GM12878 (cell line): ENCODE measurements around the gene KCNC1. TPM values are rescaled to one million over a fixed set of nuclear protein-coding genes. Genes with fewer than 3 reads are reported as not detected.

ENCODE experiments used
- ATAC-seq: fragments of 200-7000 bp; cut with Tn5 transposase; 3 replicates; pipeline ENCODE4 v1.9.1; 2020; ENCODE audit warnings: mild to moderate bottlenecking, moderate library complexity
- BruUV-seq: library from RNA; stranded (reverse); fragments of 400-500 nt; replicated peaks from 2 replicates; lab custom pipeline; 2021; lab: Mats Ljungman, UMichigan
- CTCF ChIA-PET: fragments of 300-600 bp; sonication (Branson Sonifier 250); formaldehyde crosslinking; extraction: SDS; loops from one replicate; lab custom pipeline; 2021; ENCODE audit warnings: inconsistent platforms; lab: Yijun Ruan, JAX
- POLR2A ChIA-PET: fragments of 350-600 bp; formaldehyde crosslinking; extraction: SDS; loops from one replicate; lab custom pipeline; 2021; ENCODE audit warnings: inconsistent platforms; lab: Charles Lee
- RAD21 ChIA-PET: fragments of 300-600 bp; sonication (Branson Sonifier 250); formaldehyde crosslinking; loops from one replicate; lab custom pipeline; 2023; ENCODE audit warnings: antibody characterized with exemption; ENCODE audit not compliant: unreplicated experiment; lab: Charles Lee
- SMC1A ChIA-PET: fragments of 300-600 bp; sonication (Branson Sonifier 250); formaldehyde crosslinking; loops from one replicate; lab custom pipeline; 2023; ENCODE audit not compliant: unreplicated experiment, uncharacterized antibody; lab: Charles Lee
- DNase-seq: peaks from one replicate; pipeline ENCODE4 v3.0.0-alpha.2; 2011; ENCODE audit warnings: low read depth, low spot score
- FAIRE-seq: peaks from 3 replicates; lab custom pipeline; 2011; peaks lifted over from hg19 to GRCh38; lab: Jason Lieb, UNC
- H2AFZ ChIP-seq: 2 replicates; pipeline ENCODE4 v1.6.0; 2011; ENCODE audit warnings: low read depth, low read length, control low read depth; ENCODE audit not compliant: control insufficient read depth
- H3K27ac ChIP-seq: 2 replicates; pipeline ENCODE4 v1.5.1; 2011; ENCODE audit warnings: control low read depth; ENCODE audit not compliant: control insufficient read depth, insufficient read depth
- H3K27me3 ChIP-seq, 2 experiments: replicated peaks in 1 of 2; 2 replicates each; pipeline versions ENCODE4 v1.6.0 to v1.6.1; 2011; ENCODE audit warnings: low read length in 1 of 2; ENCODE audit not compliant: control insufficient read depth in 2 of 2, insufficient read depth in 2 of 2
- H3K36me3 ChIP-seq, 2 experiments: 2 replicates each; pipeline ENCODE4 v1.5.1; 2011; ENCODE audit warnings: low read length in 1 of 2; ENCODE audit not compliant: control insufficient read depth in 2 of 2, insufficient read depth in 2 of 2
- H3K4me1 ChIP-seq: 2 replicates; pipeline ENCODE4 v1.6.1; 2011; ENCODE audit warnings: mild to moderate bottlenecking, low read length, moderate library complexity, mixed read lengths; ENCODE audit not compliant: control insufficient read depth, insufficient read depth
- H3K4me2 ChIP-seq: 2 replicates; pipeline ENCODE4 v1.6.0; 2011; ENCODE audit warnings: control low read depth; ENCODE audit not compliant: control insufficient read depth, insufficient read depth
- H3K4me3 ChIP-seq: fragments of 200-600 bp; sonication (generic); 2 replicates; pipeline ENCODE4 v1.5.1; 2016
- H3K79me2 ChIP-seq: 2 replicates; pipeline ENCODE4 v1.6.0; 2011; ENCODE audit warnings: low read length; ENCODE audit not compliant: control insufficient read depth, insufficient read depth
- H3K9ac ChIP-seq: 2 replicates; pipeline ENCODE4 v1.8.0; 2011; ENCODE audit warnings: low read length, control low read depth, mixed read lengths; ENCODE audit not compliant: control insufficient read depth, insufficient read depth
- H3K9me3 ChIP-seq: replicated peaks from 3 replicates; pipeline ENCODE4 v1.5.1; 2011; ENCODE audit warnings: mild to moderate bottlenecking, low read length; ENCODE audit not compliant: control insufficient read depth, insufficient read depth
- H4K20me1 ChIP-seq: 2 replicates; pipeline ENCODE4 v1.6.0; 2011; ENCODE audit not compliant: control insufficient read depth, insufficient read depth
- ASH2L ChIP-seq: fragments of 300-600, 200-600 bp; sonication (generic); IDR thresholded peaks from 2 replicates; pipeline ENCODE4 v1.6.1; 2017; ENCODE audit warnings: low read depth, mild to moderate bottlenecking, borderline replicate concordance
- BRCA1 ChIP-seq: IDR thresholded peaks from 2 replicates; pipeline ENCODE4 v1.6.1; 2011; ENCODE audit warnings: low read depth, low read length, improper control_type of control experiment
- CBX3 ChIP-seq: fragments of 200-600 bp; sonication (generic); IDR thresholded peaks from 2 replicates; pipeline ENCODE4 v1.6.1; 2016; ENCODE audit warnings: low read depth, borderline replicate concordance
- HCFC1 ChIP-seq: fragments of 150-350 bp; IDR thresholded peaks from 2 replicates; pipeline ENCODE4 v1.6.1; 2014; ENCODE audit warnings: low read length
- POLR2A ChIP-seq: IDR thresholded peaks from 2 replicates; pipeline ENCODE4 v1.6.1; 2011; ENCODE audit warnings: low read depth, mild to moderate bottlenecking, low read length
- SMAD1 ChIP-seq: fragments of 450-650 bp; IDR thresholded peaks from 2 replicates; pipeline ENCODE4 v1.6.1; 2018; ENCODE audit warnings: mild to moderate bottlenecking, low read depth; ENCODE audit not compliant: partially characterized antibody
- ZNF384 ChIP-seq: IDR thresholded peaks from 2 replicates; pipeline ENCODE4 v1.6.1; 2012; ENCODE audit warnings: low read depth, mild to moderate bottlenecking, low read length, improper control_type of control experiment, borderline replicate concordance
- ZNF622 ChIP-seq: fragments of 450-650 bp; IDR thresholded peaks from 2 replicates; pipeline ENCODE4 v1.6.1; 2017; ENCODE audit warnings: mild to moderate bottlenecking, inconsistent platforms
- WGBS: methylation state at CpG from one replicate; pipeline ENCODE4 v1.1.6; 2016; ENCODE audit warnings: low lambda C conversion rate; ENCODE audit not compliant: insufficient replicate concordance, insufficient coverage; ENCODE audit errors: missing lambda C conversion rate; 5-methylcytosine and 5-hydroxymethylcytosine counted together
- in situ Hi-C: fragments of 300-500 bp; cut with MboI; formaldehyde crosslinking; loops from 9 replicates; pipeline ENCODE4 v1.14.3; 2018; ENCODE audit warnings: mixed read lengths
- intact Hi-C: fragments of 100-400 bp; cut with micrococcal nuclease; formaldehyde crosslinking; loops from one replicate; pipeline ENCODE4 v1.14.2; 2022; ENCODE audit not compliant: unreplicated experiment
- polyA plus RNA-seq, 11 experiments: library from polyadenylated mRNA; depleted of rRNA in 4 of 11; unstranded in 6 of 11; stranded (reverse) in 5 of 11; fragments of >200 nt; fragmentation: Nextera tagmentation in 4 of 11; fragmentation: Illumina TruSeq in 1 of 11; extraction: Ambion mirVana in 4 of 11; extraction: Trizol in 1 of 11; gene quantifications; 1 replicate in 1 of 11; 2 replicates in 10 of 11; pipeline versions ENCODE4 v1.2.1 to v1.2.3, GENCODE V29; 2011 to 2016; ENCODE audit warnings: inconsistent platforms in 2 of 11, missing spikeins in 2 of 11, low read depth in 1 of 11
- total RNA-seq, 4 experiments: library from RNA; depleted of rRNA in 3 of 4; stranded (reverse); fragments of >200 nt in 3 of 4; fragmentation: Illumina TruSeq in 1 of 4; extraction: Trizol in 1 of 4; gene quantifications; 2 replicates each; pipeline versions ENCODE4 v1.2.1 to v1.2.3, GENCODE V29; 2013 to 2021
- TF ChIP-seq, protein P1 (sequence below): fragments of 450-650 bp; IDR thresholded peaks from 2 replicates; pipeline ENCODE4 v1.6.1; 2016; ENCODE audit warnings: mild to moderate bottlenecking, moderate library complexity, borderline replicate concordance

Gene KCNC1
- total and polyA plus RNA-seq, 10 of the 15 experiments (the other 5 are each of a cell fraction or from before 2014, with no cell fraction given), result 0.27 to 0.34 TPM; not detected in 8

DNA sequence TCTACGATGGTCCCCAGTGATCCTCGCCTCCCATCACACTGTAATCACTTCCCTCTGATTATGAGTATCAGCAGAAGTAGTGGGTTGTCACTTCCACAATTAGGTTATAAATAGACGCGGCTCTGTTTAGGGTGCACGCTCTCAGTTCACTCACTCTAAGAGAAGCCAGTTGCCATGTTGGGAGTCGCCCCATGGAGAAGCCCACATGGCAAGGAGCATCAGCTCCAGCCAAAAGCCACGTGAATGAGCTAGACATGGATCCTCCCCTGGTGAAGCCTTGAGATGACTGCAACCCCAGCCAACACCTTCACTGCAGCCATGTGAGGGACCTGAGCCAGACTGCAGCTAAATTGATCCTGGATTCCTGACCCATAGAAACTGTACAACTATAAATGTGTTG, 41.6 kb upstream of the KCNC1 start:
- RAD21 ChIA-PET, result no interaction called here
- Histone ChIP-seq H4K20me1 (no peaks in the 10 kb centered on the region), H3K27ac (no peak overlapping the region), H3K9me3 (no peaks in the 10 kb centered on the region; the same call in 2 of the 3 replicates)
- no peak for ATAC-seq
- TF ChIP-seq, protein P1, sequence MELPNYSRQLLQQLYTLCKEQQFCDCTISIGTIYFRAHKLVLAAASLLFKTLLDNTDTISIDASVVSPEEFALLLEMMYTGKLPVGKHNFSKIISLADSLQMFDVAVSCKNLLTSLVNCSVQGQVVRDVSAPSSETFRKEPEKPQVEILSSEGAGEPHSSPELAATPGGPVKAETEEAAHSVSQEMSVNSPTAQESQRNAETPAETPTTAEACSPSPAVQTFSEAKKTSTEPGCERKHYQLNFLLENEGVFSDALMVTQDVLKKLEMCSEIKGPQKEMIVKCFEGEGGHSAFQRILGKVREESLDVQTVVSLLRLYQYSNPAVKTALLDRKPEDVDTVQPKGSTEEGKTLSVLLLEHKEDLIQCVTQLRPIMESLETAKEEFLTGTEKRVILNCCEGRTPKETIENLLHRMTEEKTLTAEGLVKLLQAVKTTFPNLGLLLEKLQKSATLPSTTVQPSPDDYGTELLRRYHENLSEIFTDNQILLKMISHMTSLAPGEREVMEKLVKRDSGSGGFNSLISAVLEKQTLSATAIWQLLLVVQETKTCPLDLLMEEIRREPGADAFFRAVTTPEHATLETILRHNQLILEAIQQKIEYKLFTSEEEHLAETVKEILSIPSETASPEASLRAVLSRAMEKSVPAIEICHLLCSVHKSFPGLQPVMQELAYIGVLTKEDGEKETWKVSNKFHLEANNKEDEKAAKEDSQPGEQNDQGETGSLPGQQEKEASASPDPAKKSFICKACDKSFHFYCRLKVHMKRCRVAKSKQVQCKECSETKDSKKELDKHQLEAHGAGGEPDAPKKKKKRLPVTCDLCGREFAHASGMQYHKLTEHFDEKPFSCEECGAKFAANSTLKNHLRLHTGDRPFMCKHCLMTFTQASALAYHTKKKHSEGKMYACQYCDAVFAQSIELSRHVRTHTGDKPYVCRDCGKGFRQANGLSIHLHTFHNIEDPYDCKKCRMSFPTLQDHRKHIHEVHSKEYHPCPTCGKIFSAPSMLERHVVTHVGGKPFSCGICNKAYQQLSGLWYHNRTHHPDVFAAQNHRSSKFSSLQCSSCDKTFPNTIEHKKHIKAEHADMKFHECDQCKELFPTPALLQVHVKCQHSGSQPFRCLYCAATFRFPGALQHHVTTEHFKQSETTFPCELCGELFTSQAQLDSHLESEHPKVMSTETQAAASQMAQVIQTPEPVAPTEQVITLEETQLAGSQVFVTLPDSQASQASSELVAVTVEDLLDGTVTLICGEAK, result no peak
- TF ChIP-seq ASH2L (no peak), BRCA1 (no peak), POLR2A (no peak), ZNF622 (no peak), CBX3 (no peak), SMAD1 (no peak), ZNF384 (no peak), HCFC1 (no peak)
- TF ChIP-seq, all 136 proteins: peak for 0
- H3K36me3 ChIP-seq, result no peaks in the 10 kb centered on the region
- WGBS, result 41% methylated on average over 7 of the region's 7 CpGs
- H3K27me3 ChIP-seq, result peaks cover 4% of the 10 kb centered on the region in 2 experiments
- H3K79me2 ChIP-seq, result no peaks in the 10 kb centered on the region
- no TSS peak for BruUV-seq
- no peak for FAIRE-seq
- no peak overlapping the region for H3K4me3 ChIP-seq
- H3K4me2 ChIP-seq, result no peak overlapping the region
- H3K9ac ChIP-seq, result no peak overlapping the region
- H2AFZ ChIP-seq, result no peak overlapping the region
- no peak for DNase-seq
- SMC1A ChIA-PET, result interaction anchor here (1.0 kb wide), 1 partner anchor 24 kb away, joined by 3 read pairs; no protein-coding TSS in a partner anchor
- intact Hi-C loops, result no loop called here
- H3K4me1 ChIP-seq, result no peaks in the 10 kb centered on the region
- POLR2A ChIA-PET, result no interaction called here
- in situ Hi-C loops, result no loop called here
- CTCF ChIA-PET, result no interaction called here
